ENCODE results near the gene ZNF746. TPM values are rescaled to one million over a fixed set of nuclear protein-coding genes. Genes with fewer than 3 reads are reported as not detected.

ZNF746 gene
- total and polyA plus RNA-seq, 9 of the 15 experiments (the other 6 are each of a cell fraction or from before 2014, with no cell fraction given) = 1.7 to 31.6 (median 13.3) TPM

- no peak for TF ChIP-seq ZNF589 (CRISPR knock-in tag; IDR thresholded peaks at IDR 0.05; ENCODE audit: low read depth)
- no peak for TF ChIP-seq CEBPZ (IDR thresholded peaks at IDR 0.05; ENCODE audit: borderline replicate concordance, low read depth, low read length)
- TF ChIP-seq ZHX1 (conservative IDR thresholded peaks at IDR 0.05; ENCODE audit: low read length) = no peak
- no peak for TF ChIP-seq ZNF639 (CRISPR knock-in tag; conservative IDR thresholded peaks at IDR 0.05 in 1 of 2, IDR thresholded peaks at IDR 0.05 in 1 of 2)
- TF ChIP-seq CXXC5 (CRISPR knock-in tag; IDR thresholded peaks at IDR 0.05) = peak; percentile 83
- no peak for TF ChIP-seq ZNF695 (CRISPR knock-in tag; IDR thresholded peaks at IDR 0.05)
- TF ChIP-seq NCOR1 (IDR thresholded peaks at IDR 0.05) = no peak
- no peak for TF ChIP-seq SMAD1 (IDR thresholded peaks at IDR 0.05; ENCODE audit: low read depth, low read length, partially characterized antibody)
- no peak for TF ChIP-seq CSDE1 (IDR thresholded peaks at IDR 0.05)
- no peak for TF ChIP-seq KDM4B (IDR thresholded peaks at IDR 0.05; ENCODE audit: borderline replicate concordance in 2 of 2, low read depth in 1 of 2)
- peak; percentile 60 to 77; a peak in 3 of 4 replicates for TF ChIP-seq MAZ (CRISPR knock-in tag; conservative IDR thresholded peaks at IDR 0.05 in 1 of 2, IDR thresholded peaks at IDR 0.05 in 1 of 2)
- 0 out of 2 replicates have a peak, but pooled peaks have one; percentile 38 for TF ChIP-seq ILF3 (IDR thresholded peaks at IDR 0.05; ENCODE audit: borderline replicate concordance)
- TF ChIP-seq GTF2B (IDR thresholded peaks at IDR 0.05; ENCODE audit: extremely low read depth, insufficient read length) = no peak
- no peak for TF ChIP-seq WHSC1 (IDR thresholded peaks at IDR 0.05; ENCODE audit: low read length)
- no peak for TF ChIP-seq NFATC3 (IDR thresholded peaks at IDR 0.05)
- TF ChIP-seq IFI16 (CRISPR knock-in tag; IDR thresholded peaks at IDR 0.05) = no peak
- no peak for TF ChIP-seq DPF2 (IDR thresholded peaks at IDR 0.05)
- peak; percentile 16; the same call in 1 of the 2 replicates for TF ChIP-seq PKNOX1 (IDR thresholded peaks at IDR 0.05)
Measured at GRCh38 chr7:149460493-149461277, 36.9 kb downstream of the ZNF746 start, which contains the start of gene ZNF777 (continued).

Data from K562 (cell line).